WERI-Rb-1 (cell line): Measurements from ENCODE around the gene STOML2.

ENCODE experiments used
- DNase-seq: peaks from one replicate; pipeline ENCODE4 v3.0.0-alpha.2; 2020
- H3K27ac ChIP-seq: fragments of 250-450 bp; sonication (Bioruptor Pico); 2 replicates; pipeline ENCODE4 v1.5.1; 2020; ENCODE audit warnings: mild to moderate bottlenecking, moderate library complexity
- H3K27me3 ChIP-seq: fragments of 250-450 bp; sonication (Bioruptor Pico); 2 replicates; pipeline ENCODE4 v1.5.1; 2021; ENCODE audit warnings: mild to moderate bottlenecking, low read depth, moderate library complexity; ENCODE audit not compliant: insufficient read depth, severe bottlenecking
- H3K36me3 ChIP-seq: fragments of 250-450 bp; sonication (Bioruptor Pico); 2 replicates; pipeline ENCODE4 v1.5.1; 2020; ENCODE audit warnings: mild to moderate bottlenecking, moderate library complexity
- H3K4me3 ChIP-seq: 2 replicates; pipeline ENCODE4 v1.5.1; 2011; ENCODE audit warnings: low read depth, mild to moderate bottlenecking, control low read depth, low read length
- H3K9me3 ChIP-seq: fragments of 250-450 bp; sonication (Bioruptor Pico); 2 replicates; pipeline ENCODE4 v1.5.1; 2021; ENCODE audit warnings: mild to moderate bottlenecking, moderate library complexity; ENCODE audit not compliant: severe bottlenecking
- TF ChIP-seq, protein P1 (sequence below): IDR thresholded peaks from 2 replicates; pipeline ENCODE4 v1.5.1; 2011; ENCODE audit warnings: low read depth, mild to moderate bottlenecking, control low read depth, inconsistent platforms, low read length

The STOML2 gene

DNA sequence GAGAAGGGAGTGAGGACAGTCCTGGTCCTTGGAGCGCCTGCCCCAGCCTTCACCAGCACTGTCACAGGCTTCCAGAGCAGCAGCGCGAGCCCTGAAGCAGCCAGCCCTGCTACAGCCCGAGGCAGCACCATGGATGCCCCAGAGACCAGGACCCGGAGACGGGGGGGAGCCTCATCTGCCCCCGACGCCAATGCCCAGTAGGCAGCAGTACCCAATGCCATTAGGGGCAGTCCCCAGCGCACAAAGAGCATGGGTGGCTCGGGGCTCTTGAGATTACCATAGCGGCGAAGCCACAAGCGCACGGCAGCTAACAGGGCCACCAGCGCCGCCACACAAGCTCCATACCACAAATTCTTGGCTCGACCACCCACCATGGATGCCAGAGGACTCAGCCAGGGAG lies 11.4 kb downstream of the STOML2 start:
- DNase-seq = no peak
- no peaks in the 10 kb centered on the region for H3K9me3 ChIP-seq
- no peak overlapping the region for H3K4me3 ChIP-seq
- no peaks in the 10 kb centered on the region for H3K27me3 ChIP-seq
- H3K36me3 ChIP-seq = peaks cover 39% of the 10 kb centered on the region
- no peak overlapping the region for H3K27ac ChIP-seq
- TF ChIP-seq, protein P1, sequence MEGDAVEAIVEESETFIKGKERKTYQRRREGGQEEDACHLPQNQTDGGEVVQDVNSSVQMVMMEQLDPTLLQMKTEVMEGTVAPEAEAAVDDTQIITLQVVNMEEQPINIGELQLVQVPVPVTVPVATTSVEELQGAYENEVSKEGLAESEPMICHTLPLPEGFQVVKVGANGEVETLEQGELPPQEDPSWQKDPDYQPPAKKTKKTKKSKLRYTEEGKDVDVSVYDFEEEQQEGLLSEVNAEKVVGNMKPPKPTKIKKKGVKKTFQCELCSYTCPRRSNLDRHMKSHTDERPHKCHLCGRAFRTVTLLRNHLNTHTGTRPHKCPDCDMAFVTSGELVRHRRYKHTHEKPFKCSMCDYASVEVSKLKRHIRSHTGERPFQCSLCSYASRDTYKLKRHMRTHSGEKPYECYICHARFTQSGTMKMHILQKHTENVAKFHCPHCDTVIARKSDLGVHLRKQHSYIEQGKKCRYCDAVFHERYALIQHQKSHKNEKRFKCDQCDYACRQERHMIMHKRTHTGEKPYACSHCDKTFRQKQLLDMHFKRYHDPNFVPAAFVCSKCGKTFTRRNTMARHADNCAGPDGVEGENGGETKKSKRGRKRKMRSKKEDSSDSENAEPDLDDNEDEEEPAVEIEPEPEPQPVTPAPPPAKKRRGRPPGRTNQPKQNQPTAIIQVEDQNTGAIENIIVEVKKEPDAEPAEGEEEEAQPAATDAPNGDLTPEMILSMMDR = no peak

DNA sequence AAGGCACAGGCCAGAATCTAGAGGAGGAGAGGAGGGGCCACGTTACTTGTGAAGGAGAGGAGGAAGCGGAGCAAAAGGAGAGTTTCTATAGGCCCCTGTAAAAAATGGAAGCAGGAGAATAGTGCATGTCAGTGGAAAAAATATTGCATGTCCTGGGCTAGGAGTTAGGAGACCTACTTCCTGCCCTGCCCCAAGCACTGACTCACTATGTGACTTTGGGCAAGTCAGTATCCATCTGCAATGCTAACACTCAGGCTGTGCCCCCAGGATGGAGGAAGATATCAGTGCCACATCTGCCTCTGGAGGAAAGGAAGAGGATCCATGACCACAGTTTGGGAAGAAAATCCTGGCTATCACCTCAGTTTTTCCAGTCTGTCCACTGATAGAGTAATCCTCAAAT lies 13.5 kb downstream of the STOML2 start:
- no peak for DNase-seq
- Histone ChIP-seq H3K27ac (no peak overlapping the region), H3K27me3 (no peaks in the 10 kb centered on the region), H3K36me3 (peaks cover 35% of the 10 kb centered on the region), H3K9me3 (no peaks in the 10 kb centered on the region), H3K4me3 (no peak overlapping the region)
- TF ChIP-seq, protein P1 = no peak

DNA sequence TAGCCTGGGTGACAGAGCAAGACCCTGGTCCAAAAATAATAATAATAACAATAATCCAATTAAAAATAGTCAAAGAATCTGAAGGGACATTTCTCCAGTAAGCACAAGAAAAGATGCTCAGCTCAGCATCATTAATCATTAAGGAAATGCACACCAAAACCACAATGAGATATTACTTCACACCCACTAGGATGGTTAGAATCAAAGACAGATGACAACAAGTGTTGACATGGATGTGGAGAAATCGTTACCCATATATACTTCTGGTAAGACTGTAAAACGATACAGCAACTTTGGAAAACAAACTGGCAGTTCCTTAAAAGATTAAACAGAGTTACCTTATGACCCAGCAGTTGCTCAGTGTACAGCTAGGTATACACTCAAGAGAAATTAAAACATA lies 17.9 kb downstream of the STOML2 start:
- H3K27ac ChIP-seq = no peak overlapping the region
- peaks cover 22% of the 10 kb centered on the region for H3K36me3 ChIP-seq
- no peaks in the 10 kb centered on the region for H3K9me3 ChIP-seq
- TF ChIP-seq, protein P1 = no peak
- H3K4me3 ChIP-seq = no peak overlapping the region
- no peak for DNase-seq
- H3K27me3 ChIP-seq = no peaks in the 10 kb centered on the region

DNA sequence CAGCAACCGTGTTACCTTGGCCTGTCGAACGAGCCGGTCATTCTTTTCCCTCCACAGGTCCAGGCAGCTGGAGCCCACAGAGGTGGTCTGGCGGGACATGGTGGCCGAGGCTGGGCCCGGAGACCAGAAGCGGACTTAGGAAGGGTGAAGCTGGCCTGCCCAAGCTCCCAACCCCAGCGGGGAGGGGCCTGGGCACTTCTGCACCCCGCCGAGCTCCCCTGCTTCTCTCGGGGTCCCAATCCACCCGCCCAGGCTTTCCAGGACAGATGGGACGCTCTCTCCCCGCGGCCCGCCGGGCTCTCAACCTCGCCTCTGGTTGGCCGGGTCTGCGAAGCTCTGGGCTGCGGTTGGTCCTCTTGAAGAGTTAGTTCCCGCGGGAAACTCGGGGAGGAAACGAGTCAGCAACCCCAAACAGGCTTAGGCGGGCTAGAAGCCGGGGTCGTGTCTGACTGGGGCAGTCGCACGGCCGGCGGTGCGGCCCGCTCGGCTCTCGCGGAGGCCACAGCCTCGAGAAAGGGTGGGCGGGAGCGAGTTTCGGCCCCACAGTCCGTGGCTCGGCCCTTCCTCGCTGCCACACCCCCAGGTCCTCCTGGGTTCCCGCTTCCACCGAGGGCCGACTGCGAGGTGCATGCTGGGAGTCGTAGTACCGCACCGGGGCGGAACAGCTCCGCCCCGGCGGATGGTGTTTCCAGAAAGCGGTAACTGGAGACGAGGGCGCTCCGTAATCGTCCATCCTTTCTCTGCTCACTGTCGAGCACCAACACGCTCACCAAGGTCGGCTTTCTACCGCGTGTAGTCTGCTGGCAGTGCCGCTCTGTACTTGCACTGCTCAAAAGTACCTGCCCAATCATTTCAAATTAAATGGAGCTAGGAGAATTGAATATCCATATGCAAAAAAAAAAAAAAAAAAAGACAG lies 23.2 kb downstream of the STOML2 start, which contains the start of gene FANCG:
Gene FANCG, minus strand, starts transcription at position 517 of the 916 bp plus-strand sequence. Its CDS starts 418 bp downstream, at position 99.
- peak; percentile 94 for DNase-seq

DNA sequence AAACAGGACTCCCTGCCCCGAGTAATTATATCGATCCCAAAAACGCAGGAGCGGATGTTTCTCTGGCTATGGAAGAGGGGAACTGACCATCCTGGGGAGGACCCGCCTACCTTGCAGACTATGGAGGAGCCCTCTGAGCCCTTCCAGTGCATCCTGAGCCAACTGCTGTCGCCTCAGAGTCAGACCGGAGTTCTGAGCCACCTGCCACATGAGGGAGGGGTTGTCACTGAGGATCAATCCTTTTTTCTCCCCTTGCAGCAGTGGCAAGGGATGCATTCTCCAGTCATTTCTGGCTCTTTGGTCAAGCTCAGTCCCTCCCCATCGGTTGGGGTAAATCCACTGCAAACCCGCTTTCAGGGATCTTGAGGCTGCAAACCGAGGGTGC lies 23.9 kb downstream of the STOML2 start:
- Histone ChIP-seq H3K27ac (peak overlapping the region; percentile 98), H3K9me3 (no peaks in the 10 kb centered on the region), H3K4me3 (peak overlapping the region; percentile 79), H3K27me3 (no peaks in the 10 kb centered on the region), H3K36me3 (peaks cover 42% of the 10 kb centered on the region)
- TF ChIP-seq, protein P1 = no peak
- DNase-seq = peak; percentile 69

More for the DNA sequence above, 23.2 kb downstream of the STOML2 start, which contains the start of gene FANCG:
- no peaks in the 10 kb centered on the region for H3K9me3 ChIP-seq
- peaks cover 35% of the 10 kb centered on the region for H3K36me3 ChIP-seq
- TF ChIP-seq, protein P1 = no peak
- peak within 1 kb of the TSS; percentile 79 for H3K4me3 ChIP-seq
- no peaks in the 10 kb centered on the region for H3K27me3 ChIP-seq
- H3K27ac ChIP-seq = peak within 1 kb of the TSS; percentile 98

DNA sequence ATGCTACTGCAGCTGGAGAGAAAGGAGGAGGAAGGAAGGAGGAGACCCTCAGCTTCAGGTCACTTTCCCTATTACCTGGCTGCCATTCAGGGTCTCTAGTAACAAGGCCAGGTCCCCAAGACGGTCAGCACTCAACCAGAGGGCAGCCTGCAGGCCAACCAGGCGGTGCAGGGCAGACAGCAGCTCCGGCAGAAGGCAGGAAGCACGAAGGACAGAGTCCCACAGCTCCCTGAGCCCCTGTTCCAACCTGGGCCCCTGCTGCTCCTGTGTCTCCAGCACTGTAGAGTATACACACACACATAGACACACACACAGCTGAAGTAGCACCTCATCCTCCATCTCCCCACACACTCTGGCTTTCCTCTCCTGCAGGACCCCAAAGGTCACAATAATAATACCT lies 24.9 kb downstream of the STOML2 start:
- peak overlapping the region; percentile 98 for H3K27ac ChIP-seq
- no peaks in the 10 kb centered on the region for H3K27me3 ChIP-seq
- H3K36me3 ChIP-seq = peaks cover 51% of the 10 kb centered on the region
- H3K4me3 ChIP-seq = peak overlapping the region; percentile 79
- H3K9me3 ChIP-seq = no peaks in the 10 kb centered on the region
- TF ChIP-seq, protein P1 = no peak
- no peak for DNase-seq
